ENCODE results near the gene RXFP1.
A peak's percentile ranks its signal among the peaks of the same experiment; 100 is the strongest.

Gene RXFP1

GRCh38 chr4:158666892-158667291, 145.2 kb downstream of the RXFP1 start:
- TF ChIP-seq CTCF (IDR thresholded peaks at IDR 0.05; ENCODE audit: insufficient read depth, missing control alignments): no peak
- FAIRE-seq (no peak), DNase-seq (ENCODE audit: insufficient read length, low spot score) (no peak)

- DNase-seq (ENCODE audit: insufficient read length, low spot score): no peak
- FAIRE-seq: no peak
- no peak for TF ChIP-seq CTCF (IDR thresholded peaks at IDR 0.05; ENCODE audit: insufficient read depth, missing control alignments)
Measured at GRCh38 chr4:158667651-158668198, 146.0 kb downstream of the RXFP1 start.

- no peak for TF ChIP-seq CTCF (IDR thresholded peaks at IDR 0.05; ENCODE audit: insufficient read depth, missing control alignments)
- DNase-seq (ENCODE audit: insufficient read length, low spot score) (no peak), FAIRE-seq (no peak)
Measured at GRCh38 chr4:158669310-158669709, 147.6 kb downstream of the RXFP1 start.

- TF ChIP-seq CTCF (IDR thresholded peaks at IDR 0.05; ENCODE audit: insufficient read depth, missing control alignments): no peak
- DNase-seq (ENCODE audit: insufficient read length, low spot score) (no peak), FAIRE-seq (peak; percentile 63)
Measured at GRCh38 chr4:158670975-158671664, 149.4 kb downstream of the RXFP1 start.

GRCh38 chr4:158671665-158671914, 149.9 kb downstream of the RXFP1 start, which contains the start of gene C4orf46:
Gene C4orf46, minus strand, starts transcription at chr4:158671887. Its CDS starts 86 bp downstream, at chr4:158671801.
- DNase-seq (ENCODE audit: insufficient read length, low spot score) (no peak), FAIRE-seq (no peak)
- TF ChIP-seq CTCF (IDR thresholded peaks at IDR 0.05; ENCODE audit: insufficient read depth, missing control alignments): no peak

- peak; percentile 70 for TF ChIP-seq CTCF (IDR thresholded peaks at IDR 0.05; ENCODE audit: insufficient read depth, missing control alignments)
- DNase-seq (ENCODE audit: insufficient read length, low spot score) (peak; percentile 71), FAIRE-seq (peak; percentile 67)
Measured at GRCh38 chr4:158671915-158672806, 150.5 kb downstream of the RXFP1 start, which contains the start of gene ETFDH. Gene ETFDH, plus strand, starts transcription at chr4:158672296. Its CDS starts 161 bp downstream, at chr4:158672457.
